ENCODE results near the gene HMGCLL1. TPM values are rescaled to one million over a fixed set of nuclear protein-coding genes. Genes with fewer than 3 reads are reported as not detected.

Gene HMGCLL1
- total RNA-seq, 3 donors from 2014 or later, result 0.27 to 1.0 (median 0.46) TPM

DNA sequence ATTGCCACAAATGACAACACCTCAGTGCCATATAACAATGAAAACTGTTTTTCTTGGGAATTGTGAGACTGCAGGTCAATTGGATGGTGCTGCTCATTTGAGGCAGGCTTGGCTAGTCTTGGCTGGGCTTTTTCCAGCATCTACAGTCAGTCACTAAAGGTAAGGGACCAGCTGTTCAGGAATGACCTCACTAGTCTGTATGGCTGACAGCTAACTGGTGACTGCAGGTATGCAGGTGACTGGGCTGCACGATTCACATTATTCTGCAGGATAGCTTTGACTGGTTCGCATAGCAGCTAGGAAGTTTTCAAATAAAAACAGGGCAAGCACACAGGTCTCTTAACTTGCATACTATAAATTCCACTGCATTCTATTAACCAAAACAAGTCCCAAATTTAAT, 22.1 kb upstream of the HMGCLL1 start:
- H3K4me3 ChIP-seq, result no peak overlapping the region
- intact Hi-C loops (cut with DNase I, micrococcal nuclease), result no loop called here
- no peak for TF ChIP-seq CTCF (IDR thresholded peaks at IDR 0.05)
- no peaks in the 10 kb centered on the region for H3K4me1 ChIP-seq (ENCODE audit: low read depth)
- H3K9me3 ChIP-seq, result no peaks in the 10 kb centered on the region
- no peak for ATAC-seq
- no peaks in the 10 kb centered on the region for H3K36me3 ChIP-seq (ENCODE audit: low read depth)
- DNase-seq, result no peak

- no peak for TF ChIP-seq CTCF (IDR thresholded peaks at IDR 0.05)
- Histone ChIP-seq H3K36me3 (ENCODE audit: low read depth) (no peaks in the 10 kb centered on the region), H3K9me3 (no peaks in the 10 kb centered on the region), H3K4me1 (ENCODE audit: low read depth) (no peaks in the 10 kb centered on the region), H3K4me3 (no peak overlapping the region)
- intact Hi-C loops (cut with DNase I, micrococcal nuclease), result no loop called here
- DNase-seq (no peak), ATAC-seq (no peak)
Measured at GRCh38 chr6:55594442-55594841, 15.4 kb upstream of the HMGCLL1 start.

- Histone ChIP-seq H3K9me3 (no peaks in the 10 kb centered on the region), H3K4me3 (no peak overlapping the region), H3K4me1 (ENCODE audit: low read depth) (no peaks in the 10 kb centered on the region), H3K36me3 (ENCODE audit: low read depth) (no peaks in the 10 kb centered on the region)
- ATAC-seq, result no peak
- intact Hi-C loops (cut with DNase I, micrococcal nuclease), result no loop called here
- DNase-seq, result no peak
- no peak for TF ChIP-seq CTCF (IDR thresholded peaks at IDR 0.05)
Measured at GRCh38 chr6:55584654-55585354, 5.8 kb upstream of the HMGCLL1 start.

DNA sequence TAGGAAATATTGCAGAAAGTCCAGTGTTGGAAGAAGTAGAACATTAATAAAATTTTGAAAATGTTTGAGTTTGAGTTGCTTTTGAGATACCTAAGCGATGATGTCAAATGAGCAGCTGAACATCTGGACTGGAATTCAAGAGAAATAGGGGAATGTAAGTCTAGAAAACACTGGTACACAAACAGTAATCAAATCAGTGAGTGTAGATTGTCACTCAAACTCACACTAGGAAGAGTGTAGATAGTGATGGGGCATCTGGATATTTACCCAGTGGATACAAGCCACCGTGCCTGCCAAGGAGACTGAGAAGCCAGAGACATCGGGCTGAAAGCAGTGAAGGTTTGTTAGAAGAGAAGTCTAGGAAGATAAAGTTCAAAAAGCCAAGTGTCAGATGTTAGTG, 2.2 kb downstream of the HMGCLL1 start:
- H3K36me3 ChIP-seq (ENCODE audit: low read depth), result no peaks in the 10 kb centered on the region
- H3K4me3 ChIP-seq, result no peak overlapping the region
- ATAC-seq (no peak), DNase-seq (no peak)
- H3K4me1 ChIP-seq (ENCODE audit: low read depth), result no peaks in the 10 kb centered on the region
- intact Hi-C loops (cut with DNase I, micrococcal nuclease), result no loop called here
- no peaks in the 10 kb centered on the region for H3K9me3 ChIP-seq
- no peak for TF ChIP-seq CTCF (IDR thresholded peaks at IDR 0.05)

DNA sequence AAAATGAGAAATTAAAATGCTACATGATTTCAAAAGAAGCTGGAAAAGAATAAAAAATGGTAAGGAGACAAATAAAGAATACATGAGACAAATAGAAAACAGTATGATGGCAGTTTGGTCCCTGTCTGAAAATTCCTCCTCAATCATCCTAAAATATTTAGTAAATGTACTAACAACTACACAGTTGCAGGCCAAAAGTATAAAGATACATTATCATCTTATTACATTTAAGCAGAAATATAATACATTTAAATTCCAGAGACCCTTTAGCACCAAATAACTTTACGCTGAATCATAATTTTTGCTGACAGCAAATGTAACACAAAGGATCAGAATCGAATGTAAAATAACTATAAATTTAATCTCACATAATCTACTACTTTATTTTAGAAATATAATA, 4.4 kb downstream of the HMGCLL1 start:
- ATAC-seq (no peak), DNase-seq (no peak)
- Histone ChIP-seq H3K9me3 (no peaks in the 10 kb centered on the region), H3K4me1 (ENCODE audit: low read depth) (no peaks in the 10 kb centered on the region), H3K36me3 (ENCODE audit: low read depth) (no peaks in the 10 kb centered on the region), H3K4me3 (no peak overlapping the region)
- TF ChIP-seq CTCF (IDR thresholded peaks at IDR 0.05), result no peak
- intact Hi-C loops (cut with DNase I, micrococcal nuclease), result no loop called here

GRCh38 chr6:55569638-55570037, 9.4 kb downstream of the HMGCLL1 start:
- TF ChIP-seq CTCF (IDR thresholded peaks at IDR 0.05), result no peak
- Histone ChIP-seq H3K4me3 (no peak overlapping the region), H3K4me1 (ENCODE audit: low read depth) (no peaks in the 10 kb centered on the region), H3K36me3 (ENCODE audit: low read depth) (no peaks in the 10 kb centered on the region), H3K9me3 (no peaks in the 10 kb centered on the region)
- intact Hi-C loops (cut with DNase I, micrococcal nuclease), result no loop called here
- ATAC-seq, result no peak
- no peak for DNase-seq

Measured in mucosa of descending colon (tissue), 3 donors.